Measurements from ENCODE around the gene PUM1. TPM values are rescaled to one million over a fixed set of nuclear protein-coding genes. Genes with fewer than 3 reads are reported as not detected.
"Not testable (repeated sequence)": the region's sequence is repeated elsewhere in the genome, so short reads cannot be mapped to it uniquely, and the experiment has no call there.

Gene PUM1
- total RNA-seq, 4 donors from 2014 or later, result 83.2 to 118 (median 106) TPM

GRCh38 chr1:30940541-30940940 is 125.0 kb downstream of the PUM1 start:
- DNase-seq (ENCODE audit: low spot score in 2 of 2), result no peak
- intact Hi-C loops (cut with DNase I; ENCODE audit: low total_unique reads), result no loop called here
- TF ChIP-seq CTCF (IDR thresholded peaks at IDR 0.05) (no peak), POLR2A (IDR thresholded peaks at IDR 0.05) (no peak)
- H3K4me3 ChIP-seq (ENCODE audit: low read depth, poor library complexity, severe bottlenecking), result no peak overlapping the region

- 93 to 96% methylated on average over 20 of the region's 20 CpGs for WGBS, 2 donors
- H3K4me3 ChIP-seq (ENCODE audit: low read depth, poor library complexity, severe bottlenecking), result no peak overlapping the region
- intact Hi-C loops (cut with DNase I; ENCODE audit: low total_unique reads), result no loop called here
- TF ChIP-seq CTCF (IDR thresholded peaks at IDR 0.05), result no peak
- TF ChIP-seq POLR2A (IDR thresholded peaks at IDR 0.05), result no peak
- no peak for DNase-seq (ENCODE audit: low spot score in 2 of 2)
Observed at GRCh38 chr1:30936541-30937171, 128.9 kb downstream of the PUM1 start.

- no CpG with 5 or more reads among the region's 4 CpGs for WGBS, 2 donors
- intact Hi-C loops (cut with DNase I; ENCODE audit: low total_unique reads); H3K4me3 ChIP-seq (ENCODE audit: low read depth, poor library complexity, severe bottlenecking); DNase-seq (ENCODE audit: low spot score in 2 of 2): not testable (repeated sequence)
Observed at GRCh38 chr1:30935758-30936157, 129.8 kb downstream of the PUM1 start.

GRCh38 chr1:30934613-30935012 is 130.9 kb downstream of the PUM1 start:
- DNase-seq (ENCODE audit: low spot score in 2 of 2), result no peak
- no peak overlapping the region for H3K4me3 ChIP-seq (ENCODE audit: low read depth, poor library complexity, severe bottlenecking)
- TF ChIP-seq POLR2A (IDR thresholded peaks at IDR 0.05) (no peak), CTCF (IDR thresholded peaks at IDR 0.05) (no peak)
- intact Hi-C loops (cut with DNase I; ENCODE audit: low total_unique reads), result no loop called here
- 71 to 75% methylated on average over 3 of the region's 3 CpGs for WGBS, 2 donors

- WGBS, 2 donors, result 52 to 67% methylated on average over 4 of the region's 4 CpGs
- no peak for DNase-seq (ENCODE audit: low spot score in 2 of 2)
- H3K4me3 ChIP-seq (ENCODE audit: low read depth, poor library complexity, severe bottlenecking), result no peak overlapping the region
- intact Hi-C loops (cut with DNase I; ENCODE audit: low total_unique reads), result no loop called here
- TF ChIP-seq POLR2A (IDR thresholded peaks at IDR 0.05), result no peak
- no peak for TF ChIP-seq CTCF (IDR thresholded peaks at IDR 0.05)
Observed at GRCh38 chr1:30933874-30934252, 131.7 kb downstream of the PUM1 start.

GRCh38 chr1:30930631-30931173 is 134.8 kb downstream of the PUM1 start:
- TF ChIP-seq POLR2A (IDR thresholded peaks at IDR 0.05), result no peak
- TF ChIP-seq CTCF (IDR thresholded peaks at IDR 0.05), result no peak
- intact Hi-C loops (cut with DNase I; ENCODE audit: low total_unique reads), result no loop called here
- 61 to 70% methylated on average over 6 of the region's 6 CpGs for WGBS, 2 donors
- no peak for DNase-seq (ENCODE audit: low spot score in 2 of 2)
- H3K4me3 ChIP-seq (ENCODE audit: low read depth, poor library complexity, severe bottlenecking), result no peak overlapping the region

Data from lower leg skin (tissue), 4 donors.